A549 treated with Mapracorat at 1 μM for 4 hours (cell line): Measurements from ENCODE around the gene ANGPTL3. TPM values are rescaled to one million over a fixed set of nuclear protein-coding genes. Genes with fewer than 3 reads are reported as not detected.

Experiments
- total RNA-seq: library from RNA; stranded (reverse); fragments of 200-300 nt; extraction: Qiagen RNA extraction; gene quantifications from 5 replicates; pipeline ENCODE4 v1.2.3, GENCODE V29; 2022

Gene ANGPTL3
- total RNA-seq: not detected in 5 replicates

GRCh38 chr1:62597281-62597680 lies at the start of gene ANGPTL3:
Gene ANGPTL3, plus strand, starts transcription at chr1:62597520. Its CDS starts 47 bp downstream, at chr1:62597567.

Other genes with a start within 250 kb of the ANGPTL3 start
- gene USP1, start 160.5 kb upstream of the ANGPTL3 start, total RNA-seq: 19.2 to 26.4 TPM (median 21.4 TPM) in 5 replicates
- gene DOCK7, start 90.9 kb downstream of the ANGPTL3 start, total RNA-seq: 11.2 to 40.5 TPM (median 13.9 TPM) in 5 replicates
- 3.4 to 5.0 TPM (median 3.5 TPM) in 5 replicates for gene ATG4C, start 186.6 kb downstream of the ANGPTL3 start, total RNA-seq